ENCODE results near the gene GRID2.
A peak's percentile ranks its signal among the peaks of the same experiment; 100 is the strongest.

The GRID2 gene

GRCh38 chr4:92303621-92304027 is at the start of gene GRID2:
Gene GRID2 (plus strand): TSS chr4:92303966.
- no peaks in the 10 kb centered on the region for H3K36me3 ChIP-seq (ENCODE audit: insufficient read depth, low read depth, low read length)
- H3K4me3 ChIP-seq (ENCODE audit: low read length) = peak within 1 kb of the TSS; percentile 97
- peaks cover 27% of the 10 kb centered on the region for H3K4me1 ChIP-seq (ENCODE audit: insufficient read depth, low read length)
- H3K27me3 ChIP-seq (ENCODE audit: insufficient read depth, low read length) = no peaks in the 10 kb centered on the region
- no peaks in the 10 kb centered on the region for H3K9me3 ChIP-seq (ENCODE audit: insufficient read depth, low read depth, low read length)
- peak within 1 kb of the TSS; percentile 57; the same call in 1 of the 2 replicates for H3K9ac ChIP-seq (ENCODE audit: low read depth, low read length)
- no peak within 1 kb of the TSS for H3K27ac ChIP-seq (ENCODE audit: low read length)

- H3K9me3 ChIP-seq (ENCODE audit: insufficient read depth, low read depth, low read length) = peaks cover 98% of the 10 kb centered on the region
- no peaks in the 10 kb centered on the region for H3K4me1 ChIP-seq (ENCODE audit: insufficient read depth, low read length)
- no peak overlapping the region for H3K27ac ChIP-seq (ENCODE audit: low read length)
- H3K36me3 ChIP-seq (ENCODE audit: insufficient read depth, low read depth, low read length) = peaks cover 33% of the 10 kb centered on the region
- H3K4me3 ChIP-seq (ENCODE audit: low read length) = no peak overlapping the region
- H3K9ac ChIP-seq (ENCODE audit: low read depth, low read length) = no peak overlapping the region
- no peaks in the 10 kb centered on the region for H3K27me3 ChIP-seq (ENCODE audit: insufficient read depth, low read length)
Observed at GRCh38 chr4:92253986-92254671, 49.6 kb upstream of the GRID2 start.

DNA sequence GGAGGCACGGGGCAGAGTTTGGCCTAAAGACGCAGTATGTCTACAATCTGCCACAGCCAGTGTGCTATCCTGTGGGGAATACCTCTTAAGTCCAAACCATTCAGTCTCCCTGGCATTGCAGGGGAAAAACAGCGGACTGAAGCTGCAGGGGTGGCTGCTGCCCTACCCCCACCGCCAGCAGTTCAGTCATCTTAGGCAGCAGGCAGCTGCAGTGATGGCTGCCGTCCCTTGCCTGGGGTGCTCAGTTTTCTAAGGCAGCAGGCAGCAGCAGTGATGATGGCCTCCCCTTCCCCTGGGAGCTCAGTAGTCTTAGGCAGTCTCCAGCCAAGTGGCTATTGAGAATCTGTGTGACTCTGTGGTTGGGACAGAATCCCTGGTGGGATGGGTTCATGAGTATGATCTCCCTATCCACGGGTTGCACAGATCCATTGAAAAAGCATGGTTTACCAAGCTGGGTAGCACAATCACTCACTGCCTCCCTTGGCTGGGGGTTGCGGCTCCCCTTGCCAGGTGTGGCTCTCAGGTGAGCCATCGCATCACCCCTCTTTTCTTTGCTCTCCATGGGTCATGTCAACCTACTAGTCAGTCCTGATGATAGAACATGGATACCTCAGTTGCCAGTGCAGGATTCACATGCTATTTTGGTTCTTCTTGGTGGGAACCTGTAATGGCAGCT is 48.9 kb upstream of the GRID2 start:
- no peaks in the 10 kb centered on the region for H3K27me3 ChIP-seq (ENCODE audit: insufficient read depth, low read length)
- H3K4me1 ChIP-seq (ENCODE audit: insufficient read depth, low read length) = no peaks in the 10 kb centered on the region
- H3K27ac ChIP-seq (ENCODE audit: low read length) = no peak overlapping the region
- H3K36me3 ChIP-seq (ENCODE audit: insufficient read depth, low read depth, low read length) = peaks cover 35% of the 10 kb centered on the region
- H3K9ac ChIP-seq (ENCODE audit: low read depth, low read length) = no peak overlapping the region
- no peak overlapping the region for H3K4me3 ChIP-seq (ENCODE audit: low read length)
- H3K9me3 ChIP-seq (ENCODE audit: insufficient read depth, low read depth, low read length) = peaks cover 94% of the 10 kb centered on the region

DNA sequence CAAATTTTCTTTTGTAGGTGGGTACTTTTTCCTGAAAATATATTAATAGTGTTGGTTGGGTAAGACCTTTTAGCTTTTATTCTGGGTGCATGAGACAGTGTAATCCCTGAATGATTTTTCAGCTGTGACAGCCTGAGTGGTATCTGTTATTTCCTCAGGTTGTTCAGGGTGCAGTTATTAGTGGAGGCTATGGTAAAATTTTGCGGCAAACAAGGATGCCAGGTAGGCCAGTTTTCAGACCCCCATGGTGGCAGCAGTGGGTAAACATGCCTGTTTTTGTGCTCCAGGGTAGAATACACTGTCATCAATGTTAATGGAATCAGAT is 47.9 kb upstream of the GRID2 start:
- Histone ChIP-seq H3K9ac (ENCODE audit: low read depth, low read length) (no peak overlapping the region), H3K27ac (ENCODE audit: low read length) (no peak overlapping the region), H3K4me3 (ENCODE audit: low read length) (no peak overlapping the region), H3K9me3 (ENCODE audit: insufficient read depth, low read depth, low read length) (peaks cover 92% of the 10 kb centered on the region), H3K27me3 (ENCODE audit: insufficient read depth, low read length) (no peaks in the 10 kb centered on the region), H3K36me3 (ENCODE audit: insufficient read depth, low read depth, low read length) (peaks cover 41% of the 10 kb centered on the region), H3K4me1 (ENCODE audit: insufficient read depth, low read length) (no peaks in the 10 kb centered on the region)

DNA sequence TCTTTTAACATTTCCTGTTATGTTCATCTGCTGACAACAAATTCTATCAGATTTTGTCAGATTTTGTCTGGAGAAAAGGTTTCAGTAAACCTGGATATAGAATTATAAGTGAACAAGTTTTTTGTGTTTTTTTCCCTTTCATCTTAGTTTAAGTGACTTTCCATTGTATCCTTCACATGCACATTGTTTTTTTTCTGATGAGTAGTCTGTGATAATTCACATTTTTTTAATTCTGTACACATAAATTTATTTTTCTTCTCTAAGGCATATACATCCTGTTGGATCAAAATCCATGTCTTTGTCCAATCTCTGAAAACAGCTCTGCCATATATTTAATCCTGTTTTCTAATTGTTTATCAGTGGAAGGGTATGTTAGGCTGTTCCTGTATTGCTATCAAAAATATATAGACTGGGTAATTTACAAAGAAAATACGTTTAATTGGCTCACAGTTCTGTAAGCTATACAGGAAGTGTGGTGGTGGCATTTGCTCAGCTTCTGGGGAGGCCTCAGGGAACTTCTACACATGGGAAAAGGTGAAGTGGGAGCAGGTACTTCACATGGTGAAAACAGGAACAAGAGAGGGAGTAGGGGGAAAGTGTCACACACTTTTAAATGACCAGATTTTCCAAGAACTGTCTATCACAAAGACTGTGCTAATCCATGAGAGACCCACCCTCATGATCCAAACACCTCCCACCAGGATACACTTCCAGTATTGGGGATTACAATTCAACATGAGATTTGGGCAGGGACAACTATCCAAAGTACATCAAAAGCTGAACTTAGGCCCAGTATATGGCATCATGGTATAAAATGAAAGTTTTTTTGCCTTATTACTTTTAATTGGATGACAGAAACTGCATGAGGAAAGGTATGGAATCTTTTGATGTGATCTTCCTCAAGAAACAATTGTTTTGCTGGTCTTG is 45.6 kb upstream of the GRID2 start:
- Histone ChIP-seq H3K9ac (ENCODE audit: low read depth, low read length) (no peak overlapping the region), H3K27me3 (ENCODE audit: insufficient read depth, low read length) (no peaks in the 10 kb centered on the region), H3K4me3 (ENCODE audit: low read length) (no peak overlapping the region), H3K36me3 (ENCODE audit: insufficient read depth, low read depth, low read length) (peaks cover 65% of the 10 kb centered on the region), H3K9me3 (ENCODE audit: insufficient read depth, low read depth, low read length) (peaks cover 76% of the 10 kb centered on the region), H3K27ac (ENCODE audit: low read length) (no peak overlapping the region), H3K4me1 (ENCODE audit: insufficient read depth, low read length) (no peaks in the 10 kb centered on the region)

DNA sequence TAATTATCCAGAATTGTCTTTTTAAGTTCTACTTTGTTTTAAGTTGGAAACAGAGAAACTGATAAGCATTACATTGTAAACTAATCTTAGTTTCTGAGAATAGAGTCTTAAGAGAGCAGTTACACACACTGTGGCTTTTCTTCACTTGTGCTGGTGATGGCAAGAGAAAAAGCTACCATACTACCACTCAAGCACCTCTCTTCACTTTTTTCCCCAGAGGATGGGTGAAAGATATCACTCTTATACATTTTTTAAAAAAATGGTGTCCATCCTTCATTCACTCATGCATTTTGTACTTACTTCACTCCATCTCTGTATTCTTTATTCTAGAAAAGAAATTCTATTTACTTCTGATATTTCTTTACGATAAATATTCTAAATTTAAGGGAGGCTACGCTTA is 42.5 kb upstream of the GRID2 start:
- Histone ChIP-seq H3K36me3 (ENCODE audit: insufficient read depth, low read depth, low read length) (peaks cover 95% of the 10 kb centered on the region), H3K27me3 (ENCODE audit: insufficient read depth, low read length) (no peaks in the 10 kb centered on the region), H3K9ac (ENCODE audit: low read depth, low read length) (no peak overlapping the region), H3K4me3 (ENCODE audit: low read length) (no peak overlapping the region), H3K27ac (ENCODE audit: low read length) (no peak overlapping the region), H3K4me1 (ENCODE audit: insufficient read depth, low read length) (no peaks in the 10 kb centered on the region), H3K9me3 (ENCODE audit: insufficient read depth, low read depth, low read length) (peaks cover 47% of the 10 kb centered on the region)

GRCh38 chr4:92262371-92262770 is 41.4 kb upstream of the GRID2 start:
- peaks cover 97% of the 10 kb centered on the region for H3K36me3 ChIP-seq (ENCODE audit: insufficient read depth, low read depth, low read length)

GRCh38 chr4:92263010-92263409 is 40.8 kb upstream of the GRID2 start:
- no peak overlapping the region for H3K27ac ChIP-seq (ENCODE audit: low read length)
- peaks cover 97% of the 10 kb centered on the region for H3K36me3 ChIP-seq (ENCODE audit: insufficient read depth, low read depth, low read length)
- H3K9me3 ChIP-seq (ENCODE audit: insufficient read depth, low read depth, low read length) = peaks cover 30% of the 10 kb centered on the region
- no peak overlapping the region for H3K9ac ChIP-seq (ENCODE audit: low read depth, low read length)
- H3K4me1 ChIP-seq (ENCODE audit: insufficient read depth, low read length) = peaks cover 4% of the 10 kb centered on the region; the same call in 1 of the 2 replicates
- no peak overlapping the region for H3K4me3 ChIP-seq (ENCODE audit: low read length)
- no peaks in the 10 kb centered on the region for H3K27me3 ChIP-seq (ENCODE audit: insufficient read depth, low read length)

More at GRCh38 chr4:92262371-92262770, 41.4 kb upstream of the GRID2 start:
- Histone ChIP-seq H3K9ac (ENCODE audit: low read depth, low read length) (no peak overlapping the region), H3K9me3 (ENCODE audit: insufficient read depth, low read depth, low read length) (peaks cover 36% of the 10 kb centered on the region), H3K27ac (ENCODE audit: low read length) (no peak overlapping the region), H3K4me1 (ENCODE audit: insufficient read depth, low read length) (no peaks in the 10 kb centered on the region; the same call in 1 of the 2 replicates), H3K27me3 (ENCODE audit: insufficient read depth, low read length) (no peaks in the 10 kb centered on the region), H3K4me3 (ENCODE audit: low read length) (no peak overlapping the region)

- Histone ChIP-seq H3K36me3 (ENCODE audit: insufficient read depth, low read depth, low read length) (peaks cover 97% of the 10 kb centered on the region), H3K27ac (ENCODE audit: low read length) (no peak overlapping the region), H3K9ac (ENCODE audit: low read depth, low read length) (no peak overlapping the region), H3K9me3 (ENCODE audit: insufficient read depth, low read depth, low read length) (peaks cover 24% of the 10 kb centered on the region), H3K27me3 (ENCODE audit: insufficient read depth, low read length) (no peaks in the 10 kb centered on the region), H3K4me1 (ENCODE audit: insufficient read depth, low read length) (peaks cover 4% of the 10 kb centered on the region; the same call in 1 of the 2 replicates), H3K4me3 (ENCODE audit: low read length) (no peak overlapping the region)
Observed at GRCh38 chr4:92263575-92263974, 40.2 kb upstream of the GRID2 start.

- Histone ChIP-seq H3K27ac (ENCODE audit: low read length) (no peak overlapping the region), H3K4me1 (ENCODE audit: insufficient read depth, low read length) (peaks cover 4% of the 10 kb centered on the region; the same call in 1 of the 2 replicates), H3K36me3 (ENCODE audit: insufficient read depth, low read depth, low read length) (peaks cover 97% of the 10 kb centered on the region), H3K27me3 (ENCODE audit: insufficient read depth, low read length) (no peaks in the 10 kb centered on the region), H3K4me3 (ENCODE audit: low read length) (no peak overlapping the region), H3K9me3 (ENCODE audit: insufficient read depth, low read depth, low read length) (peaks cover 19% of the 10 kb centered on the region; the same call in 1 of the 2 replicates), H3K9ac (ENCODE audit: low read depth, low read length) (no peak overlapping the region)
Observed at GRCh38 chr4:92264163-92264562, 39.6 kb upstream of the GRID2 start.

DNA sequence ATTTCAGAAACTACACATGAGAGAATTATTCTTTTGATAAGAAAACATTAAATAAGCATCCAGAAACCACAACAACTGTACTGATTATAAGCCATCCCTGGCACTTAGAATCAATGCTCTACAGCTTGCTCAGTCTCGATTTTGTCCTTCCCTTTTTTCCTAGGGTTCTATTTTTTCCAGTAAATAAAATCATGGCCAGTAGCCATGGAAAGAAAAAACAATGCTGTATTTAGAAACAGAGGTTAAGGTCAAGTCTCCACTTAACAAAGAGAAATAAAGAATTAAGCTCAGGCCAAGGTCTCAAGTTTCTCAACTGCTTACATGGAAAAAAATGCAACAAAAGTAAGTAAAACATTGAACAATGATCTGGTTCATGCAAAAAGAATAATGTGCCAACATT is 38.7 kb upstream of the GRID2 start:
- no peaks in the 10 kb centered on the region for H3K27me3 ChIP-seq (ENCODE audit: insufficient read depth, low read length)
- no peak overlapping the region for H3K9ac ChIP-seq (ENCODE audit: low read depth, low read length)
- H3K36me3 ChIP-seq (ENCODE audit: insufficient read depth, low read depth, low read length) = peaks cover 100% of the 10 kb centered on the region
- H3K4me3 ChIP-seq (ENCODE audit: low read length) = no peak overlapping the region
- H3K27ac ChIP-seq (ENCODE audit: low read length) = no peak overlapping the region
- peaks cover 14% of the 10 kb centered on the region; the same call in 1 of the 2 replicates for H3K9me3 ChIP-seq (ENCODE audit: insufficient read depth, low read depth, low read length)
- peaks cover 4% of the 10 kb centered on the region; the same call in 1 of the 2 replicates for H3K4me1 ChIP-seq (ENCODE audit: insufficient read depth, low read length)
